ENCODE measurements around the gene NUB1. TPM values are rescaled to one million over a fixed set of nuclear protein-coding genes. Genes with fewer than 3 reads are reported as not detected.

NUB1 gene
- total RNA-seq, 1 donor from 2014 or later, result 53.5 TPM

DNA sequence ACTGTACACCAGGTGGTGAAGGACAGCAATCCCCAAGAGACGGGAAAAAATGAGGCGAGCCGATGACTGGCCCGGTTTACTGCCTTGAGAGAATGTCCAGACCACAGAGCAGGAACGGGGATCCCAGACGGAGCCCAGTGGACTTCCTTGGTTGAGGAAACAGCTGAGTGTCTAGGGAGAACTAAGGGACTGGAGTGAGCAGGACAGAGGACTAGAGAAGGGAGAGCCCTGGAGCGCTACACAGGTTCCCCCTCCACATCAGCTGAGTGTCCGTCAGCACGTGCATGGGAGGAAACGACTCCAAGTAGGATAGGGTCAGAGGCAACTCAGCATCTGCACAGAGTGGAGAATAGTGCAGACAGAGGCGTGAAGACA lies 75.3 kb downstream of the NUB1 start:
- Mint-ChIP-seq H3K4me3 (ENCODE audit: low read depth) (no peak overlapping the region), H3K4me1 (ENCODE audit: low read depth) (no peaks in the 10 kb centered on the region), H3K9me3 (ENCODE audit: low read depth) (peaks cover 9% of the 10 kb centered on the region), H3K27me3 (peaks cover 22% of the 10 kb centered on the region), H3K36me3 (ENCODE audit: insufficient read depth) (peaks cover 4% of the 10 kb centered on the region), H3K27ac (no peak overlapping the region)
- TF ChIP-seq, protein P1, sequence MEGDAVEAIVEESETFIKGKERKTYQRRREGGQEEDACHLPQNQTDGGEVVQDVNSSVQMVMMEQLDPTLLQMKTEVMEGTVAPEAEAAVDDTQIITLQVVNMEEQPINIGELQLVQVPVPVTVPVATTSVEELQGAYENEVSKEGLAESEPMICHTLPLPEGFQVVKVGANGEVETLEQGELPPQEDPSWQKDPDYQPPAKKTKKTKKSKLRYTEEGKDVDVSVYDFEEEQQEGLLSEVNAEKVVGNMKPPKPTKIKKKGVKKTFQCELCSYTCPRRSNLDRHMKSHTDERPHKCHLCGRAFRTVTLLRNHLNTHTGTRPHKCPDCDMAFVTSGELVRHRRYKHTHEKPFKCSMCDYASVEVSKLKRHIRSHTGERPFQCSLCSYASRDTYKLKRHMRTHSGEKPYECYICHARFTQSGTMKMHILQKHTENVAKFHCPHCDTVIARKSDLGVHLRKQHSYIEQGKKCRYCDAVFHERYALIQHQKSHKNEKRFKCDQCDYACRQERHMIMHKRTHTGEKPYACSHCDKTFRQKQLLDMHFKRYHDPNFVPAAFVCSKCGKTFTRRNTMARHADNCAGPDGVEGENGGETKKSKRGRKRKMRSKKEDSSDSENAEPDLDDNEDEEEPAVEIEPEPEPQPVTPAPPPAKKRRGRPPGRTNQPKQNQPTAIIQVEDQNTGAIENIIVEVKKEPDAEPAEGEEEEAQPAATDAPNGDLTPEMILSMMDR (IDR thresholded peaks at IDR 0.05; ENCODE audit: unreplicated experiment), result no peak
- no peak for DNase-seq (ENCODE audit: low spot score, unreplicated experiment)

- Mint-ChIP-seq H3K27ac (no peak overlapping the region), H3K36me3 (ENCODE audit: insufficient read depth) (peaks cover 5% of the 10 kb centered on the region), H3K4me3 (ENCODE audit: low read depth) (no peak overlapping the region), H3K27me3 (peaks cover 7% of the 10 kb centered on the region), H3K4me1 (ENCODE audit: low read depth) (peaks cover 8% of the 10 kb centered on the region), H3K9me3 (ENCODE audit: low read depth) (peaks cover 13% of the 10 kb centered on the region)
- no peak for DNase-seq (ENCODE audit: low spot score, unreplicated experiment)
- TF ChIP-seq, protein P1 (IDR thresholded peaks at IDR 0.05; ENCODE audit: unreplicated experiment), result no peak
Observed at GRCh38 chr7:151420144-151420543, 78.5 kb downstream of the NUB1 start.

GRCh38 chr7:151422212-151422611 lies 80.6 kb downstream of the NUB1 start:
- H3K27ac Mint-ChIP-seq, result no peak overlapping the region
- H3K9me3 Mint-ChIP-seq (ENCODE audit: low read depth), result peaks cover 13% of the 10 kb centered on the region
- TF ChIP-seq, protein P1 (IDR thresholded peaks at IDR 0.05; ENCODE audit: unreplicated experiment), result no peak
- peaks cover 8% of the 10 kb centered on the region for H3K4me1 Mint-ChIP-seq (ENCODE audit: low read depth)
- H3K4me3 Mint-ChIP-seq (ENCODE audit: low read depth), result no peak overlapping the region
- peaks cover 5% of the 10 kb centered on the region for H3K36me3 Mint-ChIP-seq (ENCODE audit: insufficient read depth)
- H3K27me3 Mint-ChIP-seq, result no peaks in the 10 kb centered on the region
- no peak for DNase-seq (ENCODE audit: low spot score, unreplicated experiment)

DNA sequence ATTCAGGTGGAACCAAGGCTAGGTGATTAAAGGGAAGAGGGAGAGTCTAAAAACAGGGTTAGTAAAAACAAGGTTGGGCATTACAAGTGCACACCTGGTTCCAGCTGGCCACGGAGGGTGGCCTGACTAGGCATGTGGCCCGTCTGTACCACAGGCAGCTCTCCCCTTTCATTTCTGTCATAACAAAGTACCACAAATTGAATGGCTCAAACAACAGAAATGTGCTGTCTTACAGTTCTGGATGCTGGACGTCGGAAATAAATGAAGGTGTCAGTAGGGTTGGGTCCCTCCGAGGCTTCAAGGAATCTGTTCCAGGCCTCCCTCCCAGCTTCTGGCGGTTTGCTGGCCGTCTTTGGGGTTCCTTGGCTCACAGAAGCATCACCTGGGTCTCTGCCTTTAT lies 81.6 kb downstream of the NUB1 start:
- TF ChIP-seq, protein P1 (IDR thresholded peaks at IDR 0.05; ENCODE audit: unreplicated experiment), result no peak
- no peaks in the 10 kb centered on the region for H3K27me3 Mint-ChIP-seq
- no peak overlapping the region for H3K4me3 Mint-ChIP-seq (ENCODE audit: low read depth)
- H3K27ac Mint-ChIP-seq, result peak overlapping the region; percentile 37
- H3K9me3 Mint-ChIP-seq (ENCODE audit: low read depth), result peaks cover 11% of the 10 kb centered on the region
- H3K36me3 Mint-ChIP-seq (ENCODE audit: insufficient read depth), result peaks cover 6% of the 10 kb centered on the region
- peaks cover 15% of the 10 kb centered on the region for H3K4me1 Mint-ChIP-seq (ENCODE audit: low read depth)
- no peak for DNase-seq (ENCODE audit: low spot score, unreplicated experiment)

DNA sequence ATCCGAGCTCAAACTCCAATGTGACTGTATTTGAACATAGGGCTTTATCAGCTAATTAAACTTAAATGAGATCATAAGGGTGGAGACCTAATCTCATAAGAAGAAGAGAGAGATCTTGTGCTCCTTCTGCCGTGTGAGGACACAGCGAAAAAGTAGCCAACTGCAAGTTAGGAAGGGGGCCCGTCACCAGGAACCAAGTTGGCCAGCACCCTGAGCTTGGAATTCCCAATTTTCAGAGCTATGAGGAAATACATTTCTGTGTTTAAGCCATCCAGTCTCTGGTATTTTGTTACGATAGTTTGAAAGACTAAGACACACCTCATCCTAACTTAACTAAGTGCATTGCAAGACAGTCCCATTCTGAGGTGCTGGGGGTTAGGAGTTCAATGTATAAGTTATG lies 82.3 kb downstream of the NUB1 start:
- no peak for DNase-seq (ENCODE audit: low spot score, unreplicated experiment)
- Mint-ChIP-seq H3K9me3 (ENCODE audit: low read depth) (peaks cover 9% of the 10 kb centered on the region), H3K4me1 (ENCODE audit: low read depth) (peaks cover 22% of the 10 kb centered on the region), H3K36me3 (ENCODE audit: insufficient read depth) (peaks cover 6% of the 10 kb centered on the region), H3K4me3 (ENCODE audit: low read depth) (no peak overlapping the region), H3K27ac (no peak overlapping the region), H3K27me3 (no peaks in the 10 kb centered on the region)
- TF ChIP-seq, protein P1 (IDR thresholded peaks at IDR 0.05; ENCODE audit: unreplicated experiment), result no peak

Measured in progenitor cell of endocrine pancreas (in vitro differentiated cells).